Bronchial epithelial cell (primary cell): ENCODE data around the gene PNPT1. TPM values are rescaled to one million over a fixed set of nuclear protein-coding genes. Genes with fewer than 3 reads are reported as not detected.

Experiments used
- DNase-seq: peaks from one replicate; pipeline ENCODE4 v3.0.0-alpha.2; 2010; ENCODE audit warnings: low read depth
- FAIRE-seq: peaks from 2 replicates; lab custom pipeline; 2011; peaks lifted over from hg19 to GRCh38; lab: Jason Lieb, UNC
- H3K27me3 ChIP-seq: 2 replicates; pipeline ENCODE4 v1.5.1; 2011; ENCODE audit warnings: low read length; ENCODE audit not compliant: control insufficient read depth, insufficient read depth
- H3K36me3 ChIP-seq: 2 replicates; pipeline ENCODE4 v1.5.1; 2011; ENCODE audit warnings: low read length; ENCODE audit not compliant: control insufficient read depth, insufficient read depth
- H3K4me3 ChIP-seq: 2 replicates; pipeline ENCODE4 v1.5.1; 2011; ENCODE audit warnings: mild to moderate bottlenecking, low read depth, low read length, control low read depth
- total RNA-seq: library from RNA; depleted of rRNA; stranded (reverse); fragments of >200 nt; gene quantifications from 2 replicates; pipeline ENCODE4 v1.2.1, GENCODE V29; 2014
- TF ChIP-seq, protein P1 (sequence below): IDR thresholded peaks from 2 replicates; pipeline ENCODE4 v1.5.1; 2011; ENCODE audit warnings: mild to moderate bottlenecking, moderate library complexity, low read length, control low read depth, inconsistent platforms; ENCODE audit not compliant: insufficient read depth, severe bottlenecking

Gene PNPT1
- total RNA-seq, 1 donor from 2014 or later, result 30.8 TPM

GRCh38 chr2:55636831-55637230 is 56.8 kb downstream of the PNPT1 start:
- DNase-seq, result no peak
- TF ChIP-seq, protein P1, sequence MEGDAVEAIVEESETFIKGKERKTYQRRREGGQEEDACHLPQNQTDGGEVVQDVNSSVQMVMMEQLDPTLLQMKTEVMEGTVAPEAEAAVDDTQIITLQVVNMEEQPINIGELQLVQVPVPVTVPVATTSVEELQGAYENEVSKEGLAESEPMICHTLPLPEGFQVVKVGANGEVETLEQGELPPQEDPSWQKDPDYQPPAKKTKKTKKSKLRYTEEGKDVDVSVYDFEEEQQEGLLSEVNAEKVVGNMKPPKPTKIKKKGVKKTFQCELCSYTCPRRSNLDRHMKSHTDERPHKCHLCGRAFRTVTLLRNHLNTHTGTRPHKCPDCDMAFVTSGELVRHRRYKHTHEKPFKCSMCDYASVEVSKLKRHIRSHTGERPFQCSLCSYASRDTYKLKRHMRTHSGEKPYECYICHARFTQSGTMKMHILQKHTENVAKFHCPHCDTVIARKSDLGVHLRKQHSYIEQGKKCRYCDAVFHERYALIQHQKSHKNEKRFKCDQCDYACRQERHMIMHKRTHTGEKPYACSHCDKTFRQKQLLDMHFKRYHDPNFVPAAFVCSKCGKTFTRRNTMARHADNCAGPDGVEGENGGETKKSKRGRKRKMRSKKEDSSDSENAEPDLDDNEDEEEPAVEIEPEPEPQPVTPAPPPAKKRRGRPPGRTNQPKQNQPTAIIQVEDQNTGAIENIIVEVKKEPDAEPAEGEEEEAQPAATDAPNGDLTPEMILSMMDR, result no peak
- H3K27me3 ChIP-seq, result no peaks in the 10 kb centered on the region
- FAIRE-seq, result no peak
- H3K4me3 ChIP-seq, result no peak overlapping the region
- H3K36me3 ChIP-seq, result no peaks in the 10 kb centered on the region

- TF ChIP-seq, protein P1, result no peak
- FAIRE-seq, result no peak
- no peaks in the 10 kb centered on the region for H3K27me3 ChIP-seq
- no peak overlapping the region for H3K4me3 ChIP-seq
- H3K36me3 ChIP-seq, result no peaks in the 10 kb centered on the region
- peak; percentile 46 for DNase-seq
These were observed 64.7 kb downstream of the PNPT1 start for GRCh38 chr2:55628931-55629330.

GRCh38 chr2:55627915-55628314 is 65.7 kb downstream of the PNPT1 start:
- FAIRE-seq (no peak), DNase-seq (no peak)
- TF ChIP-seq, protein P1, result no peak
- Histone ChIP-seq H3K4me3 (no peak overlapping the region), H3K36me3 (no peaks in the 10 kb centered on the region), H3K27me3 (no peaks in the 10 kb centered on the region)

DNA sequence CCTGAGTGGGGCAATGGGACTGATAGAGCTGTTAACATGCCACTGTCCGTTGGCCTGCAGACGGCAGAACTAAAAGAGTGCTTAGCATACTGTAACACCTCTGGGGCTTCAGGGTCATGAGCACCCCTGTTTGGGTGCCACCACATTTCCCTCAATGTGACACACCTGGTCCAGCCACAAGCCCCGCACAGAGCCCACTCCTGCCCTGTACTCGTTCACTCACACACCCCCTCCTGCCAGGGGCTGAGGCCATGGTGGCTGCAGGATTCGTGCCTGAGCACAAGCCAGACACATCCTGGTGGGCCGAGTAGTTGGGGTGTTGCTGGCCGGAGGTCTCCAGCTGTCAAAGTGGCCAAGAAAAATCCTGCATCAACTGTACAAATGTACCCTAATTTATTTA is 71.8 kb downstream of the PNPT1 start:
- peaks cover 3% of the 10 kb centered on the region for H3K36me3 ChIP-seq
- no peak overlapping the region for H3K4me3 ChIP-seq
- FAIRE-seq, result no peak

DNA sequence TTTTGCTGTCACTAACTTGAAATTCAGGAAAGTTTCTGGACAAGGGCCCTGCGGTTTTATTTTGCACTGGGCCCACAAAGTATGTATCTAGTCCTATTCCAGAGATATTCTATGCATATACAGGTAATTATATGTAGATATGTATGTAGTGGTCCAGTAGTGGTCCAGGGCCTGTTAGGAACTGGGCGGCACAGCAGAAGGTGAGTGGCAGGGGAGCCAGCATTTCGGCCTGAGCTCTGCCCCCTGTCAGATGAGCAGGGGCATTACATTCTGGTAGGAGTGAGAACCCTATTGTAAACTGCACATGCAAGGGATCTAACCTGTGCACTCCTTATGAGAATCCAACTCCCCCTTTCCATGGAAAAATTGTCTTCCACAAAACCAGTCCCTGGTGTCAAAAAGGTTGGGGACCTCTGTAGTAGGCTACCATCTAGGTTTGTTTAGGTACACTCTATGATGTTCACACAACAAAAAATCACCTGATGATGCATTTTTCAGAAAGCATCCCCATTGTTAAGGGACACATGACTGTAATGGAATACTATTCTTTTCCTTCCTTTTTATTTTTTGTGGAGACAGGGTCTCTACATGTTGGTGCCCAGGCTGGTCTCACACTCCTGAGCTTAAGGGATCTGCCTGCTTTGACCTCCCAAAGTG is 73.4 kb downstream of the PNPT1 start:
- FAIRE-seq (no peak), DNase-seq (peak; percentile 30)
- H3K36me3 ChIP-seq, result peaks cover 3% of the 10 kb centered on the region
- TF ChIP-seq, protein P1, result peak; percentile 57
- no peak overlapping the region for H3K4me3 ChIP-seq
- H3K27me3 ChIP-seq, result no peaks in the 10 kb centered on the region

More for the DNA sequence above, 71.8 kb downstream of the PNPT1 start:
- H3K27me3 ChIP-seq, result no peaks in the 10 kb centered on the region
- TF ChIP-seq, protein P1, result no peak
- no peak for DNase-seq
